Measurements from ENCODE around the gene RAD23B. TPM values are rescaled to one million over a fixed set of nuclear protein-coding genes. Genes with fewer than 3 reads are reported as not detected.

The RAD23B gene
- total and polyA plus RNA-seq, 2 of the 13 experiments (the other 11 are each of a cell fraction or from before 2014, with no cell fraction given) = 133 to 156 TPM

DNA sequence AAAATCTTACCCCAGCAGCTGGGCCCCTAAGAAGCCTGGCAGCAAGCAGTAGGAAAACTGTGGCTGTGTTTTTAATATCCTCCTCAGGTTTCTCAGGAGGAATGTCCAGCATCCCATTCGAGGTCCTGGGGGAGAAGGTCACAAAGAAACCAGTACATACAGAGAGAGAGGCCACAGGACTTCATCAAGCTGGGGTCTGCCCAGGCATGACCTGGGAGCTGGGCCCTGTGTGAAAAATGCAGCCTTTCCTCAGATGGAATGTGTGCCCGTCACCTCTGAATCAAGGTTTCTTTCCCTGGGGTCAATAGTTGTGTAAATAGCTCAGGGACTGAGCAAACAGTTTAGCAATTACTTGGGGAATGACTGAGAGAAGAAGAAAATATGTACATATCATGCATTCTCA, 33.9 kb upstream of the RAD23B start (continued):
- TF ChIP-seq, protein P1, sequence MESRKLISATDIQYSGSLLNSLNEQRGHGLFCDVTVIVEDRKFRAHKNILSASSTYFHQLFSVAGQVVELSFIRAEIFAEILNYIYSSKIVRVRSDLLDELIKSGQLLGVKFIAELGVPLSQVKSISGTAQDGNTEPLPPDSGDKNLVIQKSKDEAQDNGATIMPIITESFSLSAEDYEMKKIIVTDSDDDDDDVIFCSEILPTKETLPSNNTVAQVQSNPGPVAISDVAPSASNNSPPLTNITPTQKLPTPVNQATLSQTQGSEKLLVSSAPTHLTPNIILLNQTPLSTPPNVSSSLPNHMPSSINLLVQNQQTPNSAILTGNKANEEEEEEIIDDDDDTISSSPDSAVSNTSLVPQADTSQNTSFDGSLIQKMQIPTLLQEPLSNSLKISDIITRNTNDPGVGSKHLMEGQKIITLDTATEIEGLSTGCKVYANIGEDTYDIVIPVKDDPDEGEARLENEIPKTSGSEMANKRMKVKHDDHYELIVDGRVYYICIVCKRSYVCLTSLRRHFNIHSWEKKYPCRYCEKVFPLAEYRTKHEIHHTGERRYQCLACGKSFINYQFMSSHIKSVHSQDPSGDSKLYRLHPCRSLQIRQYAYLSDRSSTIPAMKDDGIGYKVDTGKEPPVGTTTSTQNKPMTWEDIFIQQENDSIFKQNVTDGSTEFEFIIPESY (CRISPR knock-in tag; IDR thresholded peaks at IDR 0.05) = peak; percentile 41; the same call in 1 of the 2 replicates
- TF ChIP-seq ZNF703 (CRISPR knock-in tag; IDR thresholded peaks at IDR 0.05; ENCODE audit: borderline replicate concordance) (no peak), ZNF337 (CRISPR knock-in tag; IDR thresholded peaks at IDR 0.05; ENCODE audit: borderline replicate concordance, low read depth) (peak; percentile 79; the same call in 1 of the 2 replicates), ZNF558 (CRISPR knock-in tag; IDR thresholded peaks at IDR 0.05; ENCODE audit: borderline replicate concordance) (no peak), ESRRA (CRISPR knock-in tag; IDR thresholded peaks at IDR 0.05; ENCODE audit: low read depth) (no peak), MEF2D (CRISPR knock-in tag; IDR thresholded peaks at IDR 0.05) (0 out of 2 replicates have a peak, but pooled peaks have one; percentile 54), TOPORS (CRISPR knock-in tag; IDR thresholded peaks at IDR 0.05) (0 out of 2 replicates have a peak, but pooled peaks have one; percentile 29), NR2F1 (CRISPR knock-in tag; IDR thresholded peaks at IDR 0.05) (peak; percentile 92 to 96), JUNB (CRISPR knock-in tag; IDR thresholded peaks at IDR 0.05; ENCODE audit: borderline replicate concordance) (0 out of 2 replicates have a peak, but pooled peaks have one; percentile 22), GATA4 (IDR thresholded peaks at IDR 0.05; ENCODE audit: borderline replicate concordance, low read depth) (no peak), RARA (CRISPR knock-in tag; IDR thresholded peaks at IDR 0.05) (peak; percentile 96), ZNF30 (CRISPR knock-in tag; IDR thresholded peaks at IDR 0.05) (no peak), CBX5 (CRISPR knock-in tag; IDR thresholded peaks at IDR 0.05; ENCODE audit: borderline replicate concordance) (peak; percentile 46; the same call in 1 of the 2 replicates), ZNF788 (CRISPR knock-in tag; IDR thresholded peaks at IDR 0.05; ENCODE audit: borderline replicate concordance) (peak; percentile 26; the same call in 1 of the 2 replicates)
- TF ChIP-seq, protein P2, sequence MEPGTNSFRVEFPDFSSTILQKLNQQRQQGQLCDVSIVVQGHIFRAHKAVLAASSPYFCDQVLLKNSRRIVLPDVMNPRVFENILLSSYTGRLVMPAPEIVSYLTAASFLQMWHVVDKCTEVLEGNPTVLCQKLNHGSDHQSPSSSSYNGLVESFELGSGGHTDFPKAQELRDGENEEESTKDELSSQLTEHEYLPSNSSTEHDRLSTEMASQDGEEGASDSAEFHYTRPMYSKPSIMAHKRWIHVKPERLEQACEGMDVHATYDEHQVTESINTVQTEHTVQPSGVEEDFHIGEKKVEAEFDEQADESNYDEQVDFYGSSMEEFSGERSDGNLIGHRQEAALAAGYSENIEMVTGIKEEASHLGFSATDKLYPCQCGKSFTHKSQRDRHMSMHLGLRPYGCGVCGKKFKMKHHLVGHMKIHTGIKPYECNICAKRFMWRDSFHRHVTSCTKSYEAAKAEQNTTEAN (CRISPR knock-in tag; conservative IDR thresholded peaks at IDR 0.05) = peak; percentile 61; the same call in 1 of the 2 replicates
- TF ChIP-seq, protein P3, sequence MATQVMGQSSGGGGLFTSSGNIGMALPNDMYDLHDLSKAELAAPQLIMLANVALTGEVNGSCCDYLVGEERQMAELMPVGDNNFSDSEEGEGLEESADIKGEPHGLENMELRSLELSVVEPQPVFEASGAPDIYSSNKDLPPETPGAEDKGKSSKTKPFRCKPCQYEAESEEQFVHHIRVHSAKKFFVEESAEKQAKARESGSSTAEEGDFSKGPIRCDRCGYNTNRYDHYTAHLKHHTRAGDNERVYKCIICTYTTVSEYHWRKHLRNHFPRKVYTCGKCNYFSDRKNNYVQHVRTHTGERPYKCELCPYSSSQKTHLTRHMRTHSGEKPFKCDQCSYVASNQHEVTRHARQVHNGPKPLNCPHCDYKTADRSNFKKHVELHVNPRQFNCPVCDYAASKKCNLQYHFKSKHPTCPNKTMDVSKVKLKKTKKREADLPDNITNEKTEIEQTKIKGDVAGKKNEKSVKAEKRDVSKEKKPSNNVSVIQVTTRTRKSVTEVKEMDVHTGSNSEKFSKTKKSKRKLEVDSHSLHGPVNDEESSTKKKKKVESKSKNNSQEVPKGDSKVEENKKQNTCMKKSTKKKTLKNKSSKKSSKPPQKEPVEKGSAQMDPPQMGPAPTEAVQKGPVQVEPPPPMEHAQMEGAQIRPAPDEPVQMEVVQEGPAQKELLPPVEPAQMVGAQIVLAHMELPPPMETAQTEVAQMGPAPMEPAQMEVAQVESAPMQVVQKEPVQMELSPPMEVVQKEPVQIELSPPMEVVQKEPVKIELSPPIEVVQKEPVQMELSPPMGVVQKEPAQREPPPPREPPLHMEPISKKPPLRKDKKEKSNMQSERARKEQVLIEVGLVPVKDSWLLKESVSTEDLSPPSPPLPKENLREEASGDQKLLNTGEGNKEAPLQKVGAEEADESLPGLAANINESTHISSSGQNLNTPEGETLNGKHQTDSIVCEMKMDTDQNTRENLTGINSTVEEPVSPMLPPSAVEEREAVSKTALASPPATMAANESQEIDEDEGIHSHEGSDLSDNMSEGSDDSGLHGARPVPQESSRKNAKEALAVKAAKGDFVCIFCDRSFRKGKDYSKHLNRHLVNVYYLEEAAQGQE (IDR thresholded peaks at IDR 0.05; ENCODE audit: borderline replicate concordance in 1 of 2, low read depth in 1 of 2, low read length in 2 of 2) = peak in 1 of 2 experiments; percentile 47; a peak in 1 of 4 replicates
- TF ChIP-seq, protein P4, sequence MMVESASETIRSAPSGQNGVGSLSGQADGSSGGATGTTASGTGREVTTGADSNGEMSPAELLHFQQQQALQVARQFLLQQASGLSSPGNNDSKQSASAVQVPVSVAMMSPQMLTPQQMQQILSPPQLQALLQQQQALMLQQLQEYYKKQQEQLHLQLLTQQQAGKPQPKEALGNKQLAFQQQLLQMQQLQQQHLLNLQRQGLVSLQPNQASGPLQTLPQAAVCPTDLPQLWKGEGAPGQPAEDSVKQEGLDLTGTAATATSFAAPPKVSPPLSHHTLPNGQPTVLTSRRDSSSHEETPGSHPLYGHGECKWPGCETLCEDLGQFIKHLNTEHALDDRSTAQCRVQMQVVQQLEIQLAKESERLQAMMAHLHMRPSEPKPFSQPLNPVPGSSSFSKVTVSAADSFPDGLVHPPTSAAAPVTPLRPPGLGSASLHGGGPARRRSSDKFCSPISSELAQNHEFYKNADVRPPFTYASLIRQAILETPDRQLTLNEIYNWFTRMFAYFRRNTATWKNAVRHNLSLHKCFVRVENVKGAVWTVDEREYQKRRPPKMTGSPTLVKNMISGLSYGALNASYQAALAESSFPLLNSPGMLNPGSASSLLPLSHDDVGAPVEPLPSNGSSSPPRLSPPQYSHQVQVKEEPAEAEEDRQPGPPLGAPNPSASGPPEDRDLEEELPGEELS (CRISPR knock-in tag; IDR thresholded peaks at IDR 0.05) = peak; percentile 94
- TF ChIP-seq, protein P5, sequence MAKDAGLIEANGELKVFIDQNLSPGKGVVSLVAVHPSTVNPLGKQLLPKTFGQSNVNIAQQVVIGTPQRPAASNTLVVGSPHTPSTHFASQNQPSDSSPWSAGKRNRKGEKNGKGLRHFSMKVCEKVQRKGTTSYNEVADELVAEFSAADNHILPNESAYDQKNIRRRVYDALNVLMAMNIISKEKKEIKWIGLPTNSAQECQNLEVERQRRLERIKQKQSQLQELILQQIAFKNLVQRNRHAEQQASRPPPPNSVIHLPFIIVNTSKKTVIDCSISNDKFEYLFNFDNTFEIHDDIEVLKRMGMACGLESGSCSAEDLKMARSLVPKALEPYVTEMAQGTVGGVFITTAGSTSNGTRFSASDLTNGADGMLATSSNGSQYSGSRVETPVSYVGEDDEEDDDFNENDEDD (CRISPR knock-in tag; IDR thresholded peaks at IDR 0.05; ENCODE audit: borderline replicate concordance) = 0 out of 2 replicates have a peak, but pooled peaks have one; percentile 31

Data from HepG2 (cell line).